GM12878 (cell line): ENCODE measurements around the gene ARHGAP22. TPM values are rescaled to one million over a fixed set of nuclear protein-coding genes. Genes with fewer than 3 reads are reported as not detected.

Experiments
- ATAC-seq: fragments of 200-7000 bp; cut with Tn5 transposase; 3 replicates; pipeline ENCODE4 v1.9.1; 2020; ENCODE audit warnings: mild to moderate bottlenecking, moderate library complexity
- BruUV-seq: library from RNA; stranded (reverse); fragments of 400-500 nt; replicated peaks from 2 replicates; lab custom pipeline; 2021; lab: Mats Ljungman, UMichigan
- CTCF ChIA-PET: fragments of 300-600 bp; sonication (Branson Sonifier 250); formaldehyde crosslinking; extraction: SDS; loops from one replicate; lab custom pipeline; 2021; ENCODE audit warnings: inconsistent platforms; lab: Yijun Ruan, JAX
- POLR2A ChIA-PET: fragments of 350-600 bp; formaldehyde crosslinking; extraction: SDS; loops from one replicate; lab custom pipeline; 2021; ENCODE audit warnings: inconsistent platforms; lab: Charles Lee
- RAD21 ChIA-PET: fragments of 300-600 bp; sonication (Branson Sonifier 250); formaldehyde crosslinking; loops from one replicate; lab custom pipeline; 2023; ENCODE audit warnings: antibody characterized with exemption; ENCODE audit not compliant: unreplicated experiment; lab: Charles Lee
- SMC1A ChIA-PET: fragments of 300-600 bp; sonication (Branson Sonifier 250); formaldehyde crosslinking; loops from one replicate; lab custom pipeline; 2023; ENCODE audit not compliant: unreplicated experiment, uncharacterized antibody; lab: Charles Lee
- DNase-seq: peaks from one replicate; pipeline ENCODE4 v3.0.0-alpha.2; 2011; ENCODE audit warnings: low read depth, low spot score
- FAIRE-seq: peaks from 3 replicates; lab custom pipeline; 2011; peaks lifted over from hg19 to GRCh38; lab: Jason Lieb, UNC
- H2AFZ ChIP-seq: 2 replicates; pipeline ENCODE4 v1.6.0; 2011; ENCODE audit warnings: low read depth, low read length, control low read depth; ENCODE audit not compliant: control insufficient read depth
- H3K27ac ChIP-seq: 2 replicates; pipeline ENCODE4 v1.5.1; 2011; ENCODE audit warnings: control low read depth; ENCODE audit not compliant: control insufficient read depth, insufficient read depth
- H3K27me3 ChIP-seq, 2 experiments: replicated peaks in 1 of 2; 2 replicates each; pipeline versions ENCODE4 v1.6.0 to v1.6.1; 2011; ENCODE audit warnings: low read length in 1 of 2; ENCODE audit not compliant: control insufficient read depth in 2 of 2, insufficient read depth in 2 of 2
- H3K36me3 ChIP-seq, 2 experiments: 2 replicates each; pipeline ENCODE4 v1.5.1; 2011; ENCODE audit warnings: low read length in 1 of 2; ENCODE audit not compliant: control insufficient read depth in 2 of 2, insufficient read depth in 2 of 2
- H3K4me1 ChIP-seq: 2 replicates; pipeline ENCODE4 v1.6.1; 2011; ENCODE audit warnings: mild to moderate bottlenecking, low read length, moderate library complexity, mixed read lengths; ENCODE audit not compliant: control insufficient read depth, insufficient read depth
- H3K4me2 ChIP-seq: 2 replicates; pipeline ENCODE4 v1.6.0; 2011; ENCODE audit warnings: control low read depth; ENCODE audit not compliant: control insufficient read depth, insufficient read depth
- H3K4me3 ChIP-seq: fragments of 200-600 bp; sonication (generic); 2 replicates; pipeline ENCODE4 v1.5.1; 2016
- H3K79me2 ChIP-seq: 2 replicates; pipeline ENCODE4 v1.6.0; 2011; ENCODE audit warnings: low read length; ENCODE audit not compliant: control insufficient read depth, insufficient read depth
- H3K9ac ChIP-seq: 2 replicates; pipeline ENCODE4 v1.8.0; 2011; ENCODE audit warnings: low read length, control low read depth, mixed read lengths; ENCODE audit not compliant: control insufficient read depth, insufficient read depth
- H3K9me3 ChIP-seq: replicated peaks from 3 replicates; pipeline ENCODE4 v1.5.1; 2011; ENCODE audit warnings: mild to moderate bottlenecking, low read length; ENCODE audit not compliant: control insufficient read depth, insufficient read depth
- H4K20me1 ChIP-seq: 2 replicates; pipeline ENCODE4 v1.6.0; 2011; ENCODE audit not compliant: control insufficient read depth, insufficient read depth
- CUX1 ChIP-seq: IDR thresholded peaks from 2 replicates; pipeline ENCODE4 v1.6.1; 2012; ENCODE audit warnings: improper control_type of control experiment, low read depth, low read length; ENCODE audit not compliant: insufficient replicate concordance
- MXI1 ChIP-seq: fragments of 150-350 bp; IDR thresholded peaks from 2 replicates; pipeline ENCODE4 v1.6.1; 2011; ENCODE audit warnings: low read depth, mild to moderate bottlenecking, inconsistent platforms, low read length, improper control_type of control experiment
- PRDM15 ChIP-seq: fragments of 450-650 bp; formaldehyde crosslinking; IDR thresholded peaks from 2 replicates; pipeline ENCODE4 v1.4.0; 2020; ENCODE audit warnings: mild to moderate bottlenecking, moderate library complexity
- RCOR1 ChIP-seq: conservative IDR thresholded peaks from 2 replicates; pipeline ENCODE4 v1.6.1; 2012; ENCODE audit warnings: low read depth, low read length, improper control_type of control experiment
- TBL1XR1 ChIP-seq: IDR thresholded peaks from 2 replicates; pipeline ENCODE4 v1.6.1; 2012; ENCODE audit warnings: low read depth, low read length, improper control_type of control experiment
- WGBS: methylation state at CpG from one replicate; pipeline ENCODE4 v1.1.6; 2016; ENCODE audit warnings: low lambda C conversion rate; ENCODE audit not compliant: insufficient replicate concordance, insufficient coverage; ENCODE audit errors: missing lambda C conversion rate; 5-methylcytosine and 5-hydroxymethylcytosine counted together
- in situ Hi-C: fragments of 300-500 bp; cut with MboI; formaldehyde crosslinking; loops from 9 replicates; pipeline ENCODE4 v1.14.3; 2018; ENCODE audit warnings: mixed read lengths
- intact Hi-C: fragments of 100-400 bp; cut with micrococcal nuclease; formaldehyde crosslinking; loops from one replicate; pipeline ENCODE4 v1.14.2; 2022; ENCODE audit not compliant: unreplicated experiment
- polyA plus RNA-seq, 11 experiments: library from polyadenylated mRNA; depleted of rRNA in 4 of 11; unstranded in 6 of 11; stranded (reverse) in 5 of 11; fragments of >200 nt; fragmentation: Nextera tagmentation in 4 of 11; fragmentation: Illumina TruSeq in 1 of 11; extraction: Ambion mirVana in 4 of 11; extraction: Trizol in 1 of 11; gene quantifications; 1 replicate in 1 of 11; 2 replicates in 10 of 11; pipeline versions ENCODE4 v1.2.1 to v1.2.3, GENCODE V29; 2011 to 2016; ENCODE audit warnings: inconsistent platforms in 2 of 11, missing spikeins in 2 of 11, low read depth in 1 of 11
- total RNA-seq, 4 experiments: library from RNA; depleted of rRNA in 3 of 4; stranded (reverse); fragments of >200 nt in 3 of 4; fragmentation: Illumina TruSeq in 1 of 4; extraction: Trizol in 1 of 4; gene quantifications; 2 replicates each; pipeline versions ENCODE4 v1.2.1 to v1.2.3, GENCODE V29; 2013 to 2021

Gene ARHGAP22
- total and polyA plus RNA-seq, 10 of the 15 experiments (the other 5 are each of a cell fraction or from before 2014, with no cell fraction given): 0.07 to 0.61 (median 0.18) TPM; not detected in 5

GRCh38 chr10:48463318-48464003 is 141.4 kb downstream of the ARHGAP22 start:
- ChIA-PET POLR2A (no interaction called here), RAD21 (interaction anchor here (0.8 kb wide), 1 partner anchor 193 kb away, joined by 4 read pairs; no protein-coding TSS in a partner anchor), CTCF (interaction anchor here (0.7 kb wide), 1 partner anchor 64 kb away, joined by 4 read pairs; no protein-coding TSS in a partner anchor), SMC1A (interaction anchor here (0.9 kb wide), 1 partner anchor 193 kb away, joined by 3 read pairs; no protein-coding TSS in a partner anchor)
- no peak overlapping the region for H3K4me2 ChIP-seq
- TF ChIP-seq MXI1 (no peak), PRDM15 (CRISPR knock-in tag) (no peak), TBL1XR1 (no peak), CUX1 (no peak), RCOR1 (no peak)
- FAIRE-seq (no peak), ATAC-seq (peak; percentile 31; the same call in 1 of the 3 replicates), DNase-seq (no peak)
- no TSS peak for BruUV-seq
- H3K9ac ChIP-seq: no peak overlapping the region
- H3K27me3 ChIP-seq: no peaks in the 10 kb centered on the region
- H3K9me3 ChIP-seq: no peaks in the 10 kb centered on the region
- no peak overlapping the region for H3K27ac ChIP-seq
- no peaks in the 10 kb centered on the region for H3K36me3 ChIP-seq
- H3K4me1 ChIP-seq: no peaks in the 10 kb centered on the region
- H3K79me2 ChIP-seq: no peaks in the 10 kb centered on the region
- no peaks in the 10 kb centered on the region for H4K20me1 ChIP-seq
- no peak overlapping the region for H2AFZ ChIP-seq
- intact Hi-C loops (no loop called here), in situ Hi-C loops (no loop called here)
- no peak overlapping the region for H3K4me3 ChIP-seq
- WGBS: 47% methylated on average over 8 of the region's 8 CpGs
